GM12878 (cell line): ENCODE measurements around the gene TMEM109. TPM values are rescaled to one million over a fixed set of nuclear protein-coding genes. Genes with fewer than 3 reads are reported as not detected.

Experiments used
- ATAC-seq: fragments of 200-7000 bp; cut with Tn5 transposase; 3 replicates; pipeline ENCODE4 v1.9.1; 2020; ENCODE audit warnings: mild to moderate bottlenecking, moderate library complexity
- BruUV-seq: library from RNA; stranded (reverse); fragments of 400-500 nt; replicated peaks from 2 replicates; lab custom pipeline; 2021; lab: Mats Ljungman, UMichigan
- CTCF ChIA-PET: fragments of 300-600 bp; sonication (Branson Sonifier 250); formaldehyde crosslinking; extraction: SDS; loops from one replicate; lab custom pipeline; 2021; ENCODE audit warnings: inconsistent platforms; lab: Yijun Ruan, JAX
- POLR2A ChIA-PET: fragments of 350-600 bp; formaldehyde crosslinking; extraction: SDS; loops from one replicate; lab custom pipeline; 2021; ENCODE audit warnings: inconsistent platforms; lab: Charles Lee
- RAD21 ChIA-PET: fragments of 300-600 bp; sonication (Branson Sonifier 250); formaldehyde crosslinking; loops from one replicate; lab custom pipeline; 2023; ENCODE audit warnings: antibody characterized with exemption; ENCODE audit not compliant: unreplicated experiment; lab: Charles Lee
- SMC1A ChIA-PET: fragments of 300-600 bp; sonication (Branson Sonifier 250); formaldehyde crosslinking; loops from one replicate; lab custom pipeline; 2023; ENCODE audit not compliant: unreplicated experiment, uncharacterized antibody; lab: Charles Lee
- DNase-seq: peaks from one replicate; pipeline ENCODE4 v3.0.0-alpha.2; 2011; ENCODE audit warnings: low read depth, low spot score
- FAIRE-seq: peaks from 3 replicates; lab custom pipeline; 2011; peaks lifted over from hg19 to GRCh38; lab: Jason Lieb, UNC
- H2AFZ ChIP-seq: 2 replicates; pipeline ENCODE4 v1.6.0; 2011; ENCODE audit warnings: low read depth, low read length, control low read depth; ENCODE audit not compliant: control insufficient read depth
- H3K27ac ChIP-seq: 2 replicates; pipeline ENCODE4 v1.5.1; 2011; ENCODE audit warnings: control low read depth; ENCODE audit not compliant: control insufficient read depth, insufficient read depth
- H3K27me3 ChIP-seq, 2 experiments: replicated peaks in 1 of 2; 2 replicates each; pipeline versions ENCODE4 v1.6.0 to v1.6.1; 2011; ENCODE audit warnings: low read length in 1 of 2; ENCODE audit not compliant: control insufficient read depth in 2 of 2, insufficient read depth in 2 of 2
- H3K36me3 ChIP-seq, 2 experiments: 2 replicates each; pipeline ENCODE4 v1.5.1; 2011; ENCODE audit warnings: low read length in 1 of 2; ENCODE audit not compliant: control insufficient read depth in 2 of 2, insufficient read depth in 2 of 2
- H3K4me1 ChIP-seq: 2 replicates; pipeline ENCODE4 v1.6.1; 2011; ENCODE audit warnings: mild to moderate bottlenecking, low read length, moderate library complexity, mixed read lengths; ENCODE audit not compliant: control insufficient read depth, insufficient read depth
- H3K4me2 ChIP-seq: 2 replicates; pipeline ENCODE4 v1.6.0; 2011; ENCODE audit warnings: control low read depth; ENCODE audit not compliant: control insufficient read depth, insufficient read depth
- H3K4me3 ChIP-seq: fragments of 200-600 bp; sonication (generic); 2 replicates; pipeline ENCODE4 v1.5.1; 2016
- H3K79me2 ChIP-seq: 2 replicates; pipeline ENCODE4 v1.6.0; 2011; ENCODE audit warnings: low read length; ENCODE audit not compliant: control insufficient read depth, insufficient read depth
- H3K9ac ChIP-seq: 2 replicates; pipeline ENCODE4 v1.8.0; 2011; ENCODE audit warnings: low read length, control low read depth, mixed read lengths; ENCODE audit not compliant: control insufficient read depth, insufficient read depth
- H3K9me3 ChIP-seq: replicated peaks from 3 replicates; pipeline ENCODE4 v1.5.1; 2011; ENCODE audit warnings: mild to moderate bottlenecking, low read length; ENCODE audit not compliant: control insufficient read depth, insufficient read depth
- H4K20me1 ChIP-seq: 2 replicates; pipeline ENCODE4 v1.6.0; 2011; ENCODE audit not compliant: control insufficient read depth, insufficient read depth
- BCL11A ChIP-seq: IDR thresholded peaks from 2 replicates; pipeline ENCODE4 v1.6.1; 2011; ENCODE audit warnings: low read depth, low read length
- CREB1 ChIP-seq: IDR thresholded peaks from 2 replicates; pipeline ENCODE4 v1.6.1; 2012; ENCODE audit warnings: low read depth, mild to moderate bottlenecking, inconsistent platforms
- E2F4 ChIP-seq: IDR thresholded peaks from 2 replicates; pipeline ENCODE4 v1.6.1; 2012; ENCODE audit warnings: low read depth, low read length, improper control_type of control experiment
- ESRRA ChIP-seq: IDR thresholded peaks from 2 replicates; pipeline ENCODE4 v1.6.1; 2012; ENCODE audit warnings: mild to moderate bottlenecking, low read length, improper control_type of control experiment
- FOXK2 ChIP-seq: fragments of 450-650 bp; IDR thresholded peaks from 2 replicates; pipeline ENCODE4 v1.6.1; 2017; ENCODE audit warnings: mild to moderate bottlenecking, moderate library complexity
- FOXM1 ChIP-seq: IDR thresholded peaks from 2 replicates; pipeline ENCODE4 v1.6.1; 2012; ENCODE audit warnings: low read depth, mild to moderate bottlenecking, inconsistent platforms, low read length, moderate library complexity
- GABPA ChIP-seq: IDR thresholded peaks from 2 replicates; pipeline ENCODE4 v1.6.1; 2014; ENCODE audit warnings: antibody characterized with exemption, low read depth, mild to moderate bottlenecking, inconsistent platforms
- GATAD2B ChIP-seq: fragments of 450-650 bp; conservative IDR thresholded peaks from 2 replicates; pipeline ENCODE4 v1.6.1; 2017; ENCODE audit warnings: low read depth, mild to moderate bottlenecking, moderate library complexity
- HDGF ChIP-seq: fragments of 450-650 bp; IDR thresholded peaks from 2 replicates; pipeline ENCODE4 v1.6.1; 2016; ENCODE audit warnings: antibody characterized with exemption
- HSF1 ChIP-seq: fragments of 150-350 bp; IDR thresholded peaks from 2 replicates; pipeline ENCODE4 v1.6.1; 2014; ENCODE audit warnings: mild to moderate bottlenecking, low read depth, low read length
- MEF2A ChIP-seq: IDR thresholded peaks from 2 replicates; pipeline ENCODE4 v1.6.1; 2011; ENCODE audit warnings: low read depth, mild to moderate bottlenecking, low read length, moderate library complexity; ENCODE audit not compliant: insufficient read depth
- MEF2B ChIP-seq: fragments of 450-650 bp; IDR thresholded peaks from 2 replicates; pipeline ENCODE4 v1.6.1; 2018; ENCODE audit warnings: mild to moderate bottlenecking, moderate library complexity; ENCODE audit not compliant: partially characterized antibody, poor library complexity, severe bottlenecking
- MTA3 ChIP-seq: IDR thresholded peaks from 2 replicates; pipeline ENCODE4 v1.6.1; 2012; ENCODE audit warnings: low read length, inconsistent platforms, borderline replicate concordance
- PAX8 ChIP-seq: fragments of 450-650 bp; IDR thresholded peaks from 2 replicates; pipeline ENCODE4 v1.6.1; 2017; ENCODE audit warnings: mild to moderate bottlenecking, moderate library complexity
- RAD51 ChIP-seq: fragments of 450-650 bp; IDR thresholded peaks from 2 replicates; pipeline ENCODE4 v1.6.1; 2016; ENCODE audit warnings: moderate library complexity, mild to moderate bottlenecking, inconsistent platforms
- RUNX3 ChIP-seq: IDR thresholded peaks from 2 replicates; pipeline ENCODE4 v1.6.1; 2012; ENCODE audit warnings: low read length, inconsistent platforms
- SIX5 ChIP-seq: IDR thresholded peaks from 2 replicates; pipeline ENCODE4 v1.6.1; 2011; ENCODE audit warnings: mild to moderate bottlenecking, low read depth, low read length, moderate library complexity; ENCODE audit not compliant: severe bottlenecking
- WRNIP1 ChIP-seq: IDR thresholded peaks from 2 replicates; pipeline ENCODE4 v1.6.1; 2011; ENCODE audit warnings: low read depth, low read length, improper control_type of control experiment, borderline replicate concordance
- WGBS: methylation state at CpG from one replicate; pipeline ENCODE4 v1.1.6; 2016; ENCODE audit warnings: low lambda C conversion rate; ENCODE audit not compliant: insufficient replicate concordance, insufficient coverage; ENCODE audit errors: missing lambda C conversion rate; 5-methylcytosine and 5-hydroxymethylcytosine counted together
- in situ Hi-C: fragments of 300-500 bp; cut with MboI; formaldehyde crosslinking; loops from 9 replicates; pipeline ENCODE4 v1.14.3; 2018; ENCODE audit warnings: mixed read lengths
- intact Hi-C: fragments of 100-400 bp; cut with micrococcal nuclease; formaldehyde crosslinking; loops from one replicate; pipeline ENCODE4 v1.14.2; 2022; ENCODE audit not compliant: unreplicated experiment
- polyA plus RNA-seq, 11 experiments: library from polyadenylated mRNA; depleted of rRNA in 4 of 11; unstranded in 6 of 11; stranded (reverse) in 5 of 11; fragments of >200 nt; fragmentation: Nextera tagmentation in 4 of 11; fragmentation: Illumina TruSeq in 1 of 11; extraction: Ambion mirVana in 4 of 11; extraction: Trizol in 1 of 11; gene quantifications; 1 replicate in 1 of 11; 2 replicates in 10 of 11; pipeline versions ENCODE4 v1.2.1 to v1.2.3, GENCODE V29; 2011 to 2016; ENCODE audit warnings: inconsistent platforms in 2 of 11, missing spikeins in 2 of 11, low read depth in 1 of 11
- total RNA-seq, 4 experiments: library from RNA; depleted of rRNA in 3 of 4; stranded (reverse); fragments of >200 nt in 3 of 4; fragmentation: Illumina TruSeq in 1 of 4; extraction: Trizol in 1 of 4; gene quantifications; 2 replicates each; pipeline versions ENCODE4 v1.2.1 to v1.2.3, GENCODE V29; 2013 to 2021
- TF ChIP-seq, protein P1 (sequence below): IDR thresholded peaks from 2 replicates; pipeline ENCODE4 v1.6.1; 2012; ENCODE audit warnings: low read depth, low read length, improper control_type of control experiment
- TF ChIP-seq, protein P2 (sequence below): fragments of 450-650 bp; IDR thresholded peaks from 2 replicates; pipeline ENCODE4 v1.6.1; 2014; ENCODE audit warnings: mild to moderate bottlenecking

Gene TMEM109
- total and polyA plus RNA-seq, 10 of the 15 experiments (the other 5 are each of a cell fraction or from before 2014, with no cell fraction given), result 21.9 to 199 (median 85.2) TPM

DNA sequence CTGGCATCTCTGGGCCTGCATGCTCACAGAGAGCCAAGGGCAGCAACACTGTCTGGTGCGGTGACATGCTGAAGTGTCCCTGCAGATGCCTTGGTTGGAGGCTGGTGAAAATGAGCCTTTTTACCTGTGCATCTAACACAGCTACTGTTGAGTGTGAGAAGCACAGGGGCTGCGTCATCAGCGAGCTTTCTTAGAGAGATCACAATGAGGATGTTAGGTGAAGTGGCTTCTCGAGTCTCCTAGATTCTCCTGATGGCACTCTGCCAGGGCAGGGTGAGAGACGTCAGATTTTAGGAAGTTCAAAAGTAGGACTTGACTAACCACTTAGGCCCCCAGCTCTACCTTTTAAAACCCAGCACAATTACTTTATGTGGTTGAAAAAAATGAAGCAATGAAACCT lies 41.6 kb downstream of the TMEM109 start:
- 55% methylated on average over 5 of the region's 5 CpGs for WGBS
- H3K27me3 ChIP-seq, result no peaks in the 10 kb centered on the region
- no peak overlapping the region for H3K4me3 ChIP-seq
- peaks cover 28% of the 10 kb centered on the region for H3K4me1 ChIP-seq
- ChIA-PET RAD21 (interaction anchor here (3.4 to 3.6 kb wide), 2 partner anchors 15 to 41 kb away, joined by 17 to 21 read pairs; partner anchors contain the start of genes CD6 and TMEM109), POLR2A (interaction anchor here (0.7 to 1.5 kb wide), 2 partner anchors 205 to 242 kb away, joined by 4 to 6 read pairs; no protein-coding TSS in a partner anchor), CTCF (interaction anchor here (0.6 to 2.8 kb wide), 4 partner anchors 14 to 231 kb away, joined by 3 to 18 read pairs (median 4); no protein-coding TSS in a partner anchor), SMC1A (interaction anchor here (0.8 kb wide), 1 partner anchor 157 kb away, joined by 3 read pairs; no protein-coding TSS in a partner anchor)
- H3K4me2 ChIP-seq, result no peak overlapping the region
- no peak overlapping the region for H3K9ac ChIP-seq
- intact Hi-C loops (loop anchor here (10.0 kb wide), 1 partner anchor 111 kb away; the partner anchor contains the start of gene CCDC86), in situ Hi-C loops (no loop called here)
- no peak for ATAC-seq
- no peak for DNase-seq
- no peaks in the 10 kb centered on the region for H3K36me3 ChIP-seq
- FAIRE-seq, result no peak
- H3K79me2 ChIP-seq, result peaks cover 19% of the 10 kb centered on the region
- H4K20me1 ChIP-seq, result no peaks in the 10 kb centered on the region
- H3K27ac ChIP-seq, result no peak overlapping the region
- H3K9me3 ChIP-seq, result no peaks in the 10 kb centered on the region; the same call in 2 of the 3 replicates
- TF ChIP-seq ESRRA, result no peak
- no peak for TF ChIP-seq E2F4
- TF ChIP-seq MEF2A, result no peak
- TF ChIP-seq FOXK2, result no peak
- TF ChIP-seq GABPA, result no peak
- TF ChIP-seq SIX5, result no peak
- TF ChIP-seq HDGF, result no peak
- TF ChIP-seq, protein P1, sequence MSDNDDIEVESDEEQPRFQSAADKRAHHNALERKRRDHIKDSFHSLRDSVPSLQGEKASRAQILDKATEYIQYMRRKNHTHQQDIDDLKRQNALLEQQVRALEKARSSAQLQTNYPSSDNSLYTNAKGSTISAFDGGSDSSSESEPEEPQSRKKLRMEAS, result no peak
- no peak for TF ChIP-seq PAX8
- no peak for TF ChIP-seq RAD51
- no peak for TF ChIP-seq GATAD2B
- TF ChIP-seq RUNX3, result no peak
- no peak for TF ChIP-seq WRNIP1
- no peak for TF ChIP-seq FOXM1
- no peak for TF ChIP-seq MTA3
- no peak for TF ChIP-seq MEF2B
- TF ChIP-seq BCL11A, result no peak
- TF ChIP-seq, protein P2, sequence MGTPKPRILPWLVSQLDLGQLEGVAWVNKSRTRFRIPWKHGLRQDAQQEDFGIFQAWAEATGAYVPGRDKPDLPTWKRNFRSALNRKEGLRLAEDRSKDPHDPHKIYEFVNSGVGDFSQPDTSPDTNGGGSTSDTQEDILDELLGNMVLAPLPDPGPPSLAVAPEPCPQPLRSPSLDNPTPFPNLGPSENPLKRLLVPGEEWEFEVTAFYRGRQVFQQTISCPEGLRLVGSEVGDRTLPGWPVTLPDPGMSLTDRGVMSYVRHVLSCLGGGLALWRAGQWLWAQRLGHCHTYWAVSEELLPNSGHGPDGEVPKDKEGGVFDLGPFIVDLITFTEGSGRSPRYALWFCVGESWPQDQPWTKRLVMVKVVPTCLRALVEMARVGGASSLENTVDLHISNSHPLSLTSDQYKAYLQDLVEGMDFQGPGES, result no peak
- TF ChIP-seq CREB1, result no peak
- no peak for TF ChIP-seq HSF1
- BruUV-seq, result no TSS peak
- H2AFZ ChIP-seq, result no peak overlapping the region
